ENCODE data around the gene ERCC1. TPM values are rescaled to one million over a fixed set of nuclear protein-coding genes. Genes with fewer than 3 reads are reported as not detected.

Gene ERCC1
- total and polyA plus RNA-seq, 9 donors = 41.1 to 98.6 (median 83.1) TPM

DNA sequence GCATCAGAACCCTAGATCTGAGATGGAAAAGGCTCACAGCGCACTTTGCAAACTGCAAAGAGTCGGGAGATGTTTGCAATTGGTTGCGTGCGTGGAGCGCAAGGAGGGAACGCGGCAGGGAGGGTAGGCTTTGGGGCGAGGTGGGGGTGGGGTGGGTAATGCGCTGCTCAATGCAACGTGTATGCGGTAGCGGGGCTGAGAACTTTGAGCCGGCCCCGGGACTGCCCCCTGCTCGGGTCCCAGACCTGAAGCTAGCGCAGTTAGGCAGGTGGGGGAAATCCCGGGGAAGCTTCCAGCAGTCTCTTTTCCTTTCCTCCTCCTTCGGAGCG lies 45.0 kb upstream of the ERCC1 start:
- Histone ChIP-seq H3K4me1 (ENCODE audit: insufficient read depth) (peaks cover 12% of the 10 kb centered on the region), H3K36me3 (no peaks in the 10 kb centered on the region), H3K9me3 (no peaks in the 10 kb centered on the region), H3K4me3 (peak overlapping the region; percentile 53), H3K27me3 (no peaks in the 10 kb centered on the region), H3K27ac (peak overlapping the region; percentile 90 to 95)
- 0% methylated on average over 18 of the region's 19 CpGs for WGBS, 3 donors
- intact Hi-C loops (cut with DNase I) = no loop called here
- no peak for DNase-seq
- TF ChIP-seq POLR2A (IDR thresholded peaks at IDR 0.05) (no peak), EP300 (IDR thresholded peaks at IDR 0.05) (no peak)

DNA sequence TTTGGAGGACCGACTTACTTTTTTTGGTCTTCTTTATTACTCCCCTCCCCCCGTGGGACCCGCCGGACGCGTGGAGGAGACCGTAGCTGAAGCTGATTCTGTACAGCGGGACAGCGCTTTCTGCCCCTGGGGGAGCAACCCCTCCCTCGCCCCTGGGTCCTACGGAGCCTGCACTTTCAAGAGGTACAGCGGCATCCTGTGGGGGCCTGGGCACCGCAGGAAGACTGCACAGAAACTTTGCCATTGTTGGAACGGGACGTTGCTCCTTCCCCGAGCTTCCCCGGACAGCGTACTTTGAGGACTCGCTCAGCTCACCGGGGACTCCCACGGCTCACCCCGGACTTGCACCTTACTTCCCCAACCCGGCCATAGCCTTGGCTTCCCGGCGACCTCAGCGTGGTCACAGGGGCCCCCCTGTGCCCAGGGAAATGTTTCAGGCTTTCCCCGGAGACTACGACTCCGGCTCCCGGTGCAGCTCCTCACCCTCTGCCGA lies 44.5 kb upstream of the ERCC1 start:
- Histone ChIP-seq H3K4me3 (peak overlapping the region; percentile 53), H3K36me3 (no peaks in the 10 kb centered on the region), H3K27me3 (no peaks in the 10 kb centered on the region), H3K4me1 (ENCODE audit: insufficient read depth) (peaks cover 12% of the 10 kb centered on the region), H3K9me3 (no peaks in the 10 kb centered on the region), H3K27ac (peak overlapping the region; percentile 90 to 95)
- WGBS, 3 donors = 0 to 1% (median 1%) methylated on average over 31 of the region's 31 CpGs
- intact Hi-C loops (cut with DNase I) = no loop called here
- TF ChIP-seq, protein P1, sequence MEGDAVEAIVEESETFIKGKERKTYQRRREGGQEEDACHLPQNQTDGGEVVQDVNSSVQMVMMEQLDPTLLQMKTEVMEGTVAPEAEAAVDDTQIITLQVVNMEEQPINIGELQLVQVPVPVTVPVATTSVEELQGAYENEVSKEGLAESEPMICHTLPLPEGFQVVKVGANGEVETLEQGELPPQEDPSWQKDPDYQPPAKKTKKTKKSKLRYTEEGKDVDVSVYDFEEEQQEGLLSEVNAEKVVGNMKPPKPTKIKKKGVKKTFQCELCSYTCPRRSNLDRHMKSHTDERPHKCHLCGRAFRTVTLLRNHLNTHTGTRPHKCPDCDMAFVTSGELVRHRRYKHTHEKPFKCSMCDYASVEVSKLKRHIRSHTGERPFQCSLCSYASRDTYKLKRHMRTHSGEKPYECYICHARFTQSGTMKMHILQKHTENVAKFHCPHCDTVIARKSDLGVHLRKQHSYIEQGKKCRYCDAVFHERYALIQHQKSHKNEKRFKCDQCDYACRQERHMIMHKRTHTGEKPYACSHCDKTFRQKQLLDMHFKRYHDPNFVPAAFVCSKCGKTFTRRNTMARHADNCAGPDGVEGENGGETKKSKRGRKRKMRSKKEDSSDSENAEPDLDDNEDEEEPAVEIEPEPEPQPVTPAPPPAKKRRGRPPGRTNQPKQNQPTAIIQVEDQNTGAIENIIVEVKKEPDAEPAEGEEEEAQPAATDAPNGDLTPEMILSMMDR (IDR thresholded peaks at IDR 0.05) = no peak
- TF ChIP-seq EP300 (IDR thresholded peaks at IDR 0.05) (no peak), POLR2A (IDR thresholded peaks at IDR 0.05) (no peak)
- DNase-seq = peak in 4 of 5 donors; percentile 35 to 68 (median 62)

DNA sequence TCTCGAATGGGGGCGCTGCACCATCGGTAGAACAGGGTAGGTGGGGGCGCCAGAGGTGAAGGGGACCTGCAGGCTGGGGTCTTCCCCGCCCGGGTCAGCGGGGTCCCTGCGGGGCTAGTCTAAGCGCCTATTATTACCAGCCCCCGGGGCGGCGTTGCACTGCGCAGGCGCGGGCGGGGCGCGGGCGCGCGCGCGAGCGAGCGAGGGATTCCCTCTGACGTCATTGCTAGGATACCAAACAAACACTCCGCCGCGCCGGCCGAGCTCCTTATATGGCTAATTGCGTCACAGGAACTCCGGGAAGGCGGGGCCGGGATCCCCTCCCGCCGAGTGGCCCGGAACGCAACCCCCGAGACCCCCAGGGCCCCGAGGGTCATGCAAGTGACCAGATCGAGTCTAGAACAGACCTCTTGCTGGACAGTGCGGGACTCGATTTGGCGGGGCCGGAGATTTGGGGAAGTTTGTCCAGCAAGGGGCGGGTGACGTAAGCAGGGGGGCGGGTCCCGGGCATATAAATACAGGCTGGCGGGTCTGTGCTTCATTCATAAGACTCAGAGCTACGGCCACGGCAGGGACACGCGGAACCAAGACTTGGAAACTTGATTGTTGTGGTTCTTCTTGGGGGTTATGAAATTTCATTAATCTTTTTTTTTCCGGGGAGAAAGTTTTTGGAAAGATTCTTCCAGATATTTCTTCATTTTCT lies 43.9 kb upstream of the ERCC1 start, which contains the start of gene FOSB:
FOSB (plus strand) TSS at position 541 of the 703 bp plus-strand sequence. CDS start 591 bp downstream, outside the sequence.
- Histone ChIP-seq H3K27me3 (no peaks in the 10 kb centered on the region), H3K4me1 (ENCODE audit: insufficient read depth) (peaks cover 12% of the 10 kb centered on the region), H3K36me3 (no peaks in the 10 kb centered on the region), H3K9me3 (no peaks in the 10 kb centered on the region), H3K27ac (peak within 1 kb of the TSS; percentile 90 to 95), H3K4me3 (peak within 1 kb of the TSS; percentile 53)
- TF ChIP-seq EP300 (IDR thresholded peaks at IDR 0.05) (peak; percentile 89), POLR2A (IDR thresholded peaks at IDR 0.05) (peak; percentile 96)
- TF ChIP-seq, protein P1 (IDR thresholded peaks at IDR 0.05) = peak in 1 of 3 donors; percentile 21
- intact Hi-C loops (cut with DNase I) = no loop called here
- peak; percentile 93 to 97 (median 97) for DNase-seq
- 0 to 1% (median 0%) methylated on average over 56 of the region's 56 CpGs for WGBS, 3 donors

DNA sequence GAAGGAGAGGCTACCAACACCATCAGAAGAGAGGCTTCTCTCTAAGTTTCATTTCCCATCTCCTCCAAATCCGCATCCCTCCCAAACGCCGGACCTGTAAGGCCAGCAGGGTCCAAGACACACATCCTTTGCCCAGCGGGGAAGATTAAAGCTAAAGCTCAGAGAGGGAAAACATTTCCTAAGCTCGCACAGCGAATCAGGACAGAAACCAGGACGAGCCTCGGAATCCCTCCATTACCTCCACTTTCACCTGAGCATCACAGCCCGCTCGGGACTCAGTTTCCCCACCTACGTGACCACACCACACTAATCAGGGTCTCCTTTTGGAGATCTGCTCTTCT lies 43.4 kb upstream of the ERCC1 start:
- peak overlapping the region; percentile 90 to 95 for H3K27ac ChIP-seq
- H3K4me3 ChIP-seq = peak overlapping the region; percentile 53
- no peaks in the 10 kb centered on the region for H3K36me3 ChIP-seq
- intact Hi-C loops (cut with DNase I) = no loop called here
- TF ChIP-seq EP300 (IDR thresholded peaks at IDR 0.05) (no peak), POLR2A (IDR thresholded peaks at IDR 0.05) (no peak)
- TF ChIP-seq, protein P1 (IDR thresholded peaks at IDR 0.05) = peak in 1 of 3 donors; percentile 5
- H3K9me3 ChIP-seq = no peaks in the 10 kb centered on the region
- WGBS, 3 donors = 0 to 2% (median 1%) methylated on average over 11 of the region's 11 CpGs
- no peak for DNase-seq
- peaks cover 12% of the 10 kb centered on the region for H3K4me1 ChIP-seq (ENCODE audit: insufficient read depth)
- no peaks in the 10 kb centered on the region for H3K27me3 ChIP-seq

DNA sequence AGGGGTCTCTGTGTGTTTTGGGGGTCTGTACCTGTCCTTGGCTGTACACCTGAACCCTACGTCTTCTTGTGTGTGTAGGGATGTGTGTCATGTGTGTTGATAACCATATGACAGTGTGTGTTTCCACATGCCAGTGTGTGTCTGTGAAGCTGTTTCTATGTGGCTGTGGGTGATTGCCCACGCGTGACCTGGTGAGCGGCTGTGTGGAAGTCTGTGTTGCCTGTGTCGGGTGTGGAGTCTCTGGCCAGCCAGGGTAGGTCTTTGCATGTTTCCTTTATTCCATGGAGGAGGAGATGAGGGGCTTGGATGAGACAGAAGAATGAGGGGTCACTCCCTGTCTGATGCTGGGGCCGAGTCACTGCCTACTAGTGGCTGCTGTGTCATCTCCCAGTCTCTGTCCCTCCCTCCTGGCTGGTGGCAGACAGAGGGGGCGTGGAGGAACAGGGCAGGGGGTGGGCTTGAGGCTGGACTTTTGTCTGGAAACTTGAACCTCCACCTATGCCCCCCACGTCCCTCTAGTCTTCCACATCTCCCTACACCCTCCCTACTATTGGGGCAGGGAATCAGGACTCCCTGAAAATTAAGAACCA lies 41.2 kb upstream of the ERCC1 start:
- Histone ChIP-seq H3K9me3 (no peaks in the 10 kb centered on the region), H3K27ac (no peak overlapping the region), H3K27me3 (no peaks in the 10 kb centered on the region), H3K4me3 (no peak overlapping the region), H3K4me1 (ENCODE audit: insufficient read depth) (peaks cover 6% of the 10 kb centered on the region), H3K36me3 (no peaks in the 10 kb centered on the region)
- intact Hi-C loops (cut with DNase I) = no loop called here
- 47 to 51% (median 50%) methylated on average over 8 of the region's 8 CpGs for WGBS, 3 donors
- TF ChIP-seq EP300 (IDR thresholded peaks at IDR 0.05) (no peak), POLR2A (IDR thresholded peaks at IDR 0.05) (no peak)
- TF ChIP-seq, protein P1 (IDR thresholded peaks at IDR 0.05) = no peak
- no peak for DNase-seq

All from ovary (tissue), 9 donors.